IgD-negative memory B cell (primary cell): Measurements from ENCODE around the gene FANCD2. TPM values are rescaled to one million over a fixed set of nuclear protein-coding genes. Genes with fewer than 3 reads are reported as not detected.
"Not testable (repeated sequence)": the region's sequence is repeated elsewhere in the genome, so short reads cannot be mapped to it uniquely, and the experiment has no call there.

Experiments
- H3K27ac Mint-ChIP-seq, 3 donors: one replicate each; pipeline ENCODE4 v1.8.0; 2020 to 2022; ENCODE audit warnings: mild to moderate bottlenecking in 3 of 3, mixed read lengths in 3 of 3, moderate library complexity in 1 of 3
- H3K27me3 Mint-ChIP-seq: one replicate; pipeline ENCODE4 v1.8.0; 2021; ENCODE audit warnings: mixed read lengths
- H3K36me3 Mint-ChIP-seq: one replicate; pipeline ENCODE4 v1.8.0; 2020; ENCODE audit warnings: mild to moderate bottlenecking, mixed read lengths
- H3K4me1 Mint-ChIP-seq, 3 donors: one replicate each; pipeline ENCODE4 v1.8.0; 2020 to 2022; ENCODE audit warnings: mixed read lengths in 3 of 3, mild to moderate bottlenecking in 1 of 3
- H3K4me3 Mint-ChIP-seq, 4 donors: one replicate each; pipeline ENCODE4 v1.8.0; 2020 to 2022; ENCODE audit warnings: mild to moderate bottlenecking in 4 of 4, mixed read lengths in 4 of 4, moderate library complexity in 3 of 4
- H3K9me3 Mint-ChIP-seq, 3 donors: one replicate each; pipeline ENCODE4 v1.8.0; 2020 to 2021; ENCODE audit warnings: mixed read lengths in 3 of 3, mild to moderate bottlenecking in 1 of 3
- polyA plus RNA-seq: library from polyadenylated mRNA; unstranded; fragments of 300-500 nt; fragmentation: Illumina TruSeq; gene quantifications from one replicate; pipeline ENCODE4 v1.2.3, GENCODE V29; 2021

FANCD2 gene
- polyA plus RNA-seq, 1 donor from 2014 or later: 15.2 TPM

DNA sequence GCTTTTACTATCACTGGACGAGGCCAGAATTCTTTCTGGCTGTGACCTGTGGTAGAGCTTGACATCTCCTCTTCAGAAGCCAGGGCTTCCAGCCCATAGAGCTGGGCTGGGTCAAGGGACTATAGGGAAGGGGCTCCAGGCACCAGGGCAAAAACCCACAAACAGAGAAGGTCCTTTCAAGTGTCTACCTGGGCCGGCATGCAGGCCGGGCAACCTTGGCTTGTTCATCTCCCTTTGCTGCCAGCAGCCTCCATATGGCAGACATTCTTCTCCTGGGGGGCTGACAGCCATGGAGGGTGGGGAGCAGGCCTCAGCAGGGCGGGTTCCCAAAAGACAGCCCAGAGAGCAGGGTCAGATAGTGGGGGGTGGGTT lies 18.0 kb upstream of the FANCD2 start:
- H3K27me3 Mint-ChIP-seq, H3K36me3 Mint-ChIP-seq, H3K27ac Mint-ChIP-seq, H3K9me3 Mint-ChIP-seq: not testable (repeated sequence)
- Mint-ChIP-seq H3K4me1 (peaks cover 11 to 14% (median 12%) of the 10 kb centered on the region in 3 donors), H3K4me3 (peak overlapping the region in 2 of 4 donors; percentile 45 to 92)

- peak overlapping the region in 1 of 3 donors; percentile 69 for H3K27ac Mint-ChIP-seq
- H3K27me3 Mint-ChIP-seq: peaks cover 2% of the 10 kb centered on the region
- H3K36me3 Mint-ChIP-seq: no peaks in the 10 kb centered on the region
- peaks cover 11 to 14% (median 12%) of the 10 kb centered on the region in 3 donors for H3K4me1 Mint-ChIP-seq
- H3K9me3 Mint-ChIP-seq: no peaks in the 10 kb centered on the region
- peak overlapping the region; percentile 68 to 94 (median 88) for H3K4me3 Mint-ChIP-seq
Observed at GRCh38 chr3:10008588-10009344, 17.5 kb upstream of the FANCD2 start.

- Mint-ChIP-seq H3K36me3 (no peaks in the 10 kb centered on the region), H3K4me1 (peaks cover 11 to 14% (median 12%) of the 10 kb centered on the region in 3 donors), H3K4me3 (peak overlapping the region; percentile 63 to 92 (median 86)), H3K27me3 (peaks cover 2% of the 10 kb centered on the region), H3K27ac (peak overlapping the region in 1 of 3 donors; percentile 85), H3K9me3 (no peaks in the 10 kb centered on the region)
Observed at GRCh38 chr3:10010421-10010877, 15.8 kb upstream of the FANCD2 start.

DNA sequence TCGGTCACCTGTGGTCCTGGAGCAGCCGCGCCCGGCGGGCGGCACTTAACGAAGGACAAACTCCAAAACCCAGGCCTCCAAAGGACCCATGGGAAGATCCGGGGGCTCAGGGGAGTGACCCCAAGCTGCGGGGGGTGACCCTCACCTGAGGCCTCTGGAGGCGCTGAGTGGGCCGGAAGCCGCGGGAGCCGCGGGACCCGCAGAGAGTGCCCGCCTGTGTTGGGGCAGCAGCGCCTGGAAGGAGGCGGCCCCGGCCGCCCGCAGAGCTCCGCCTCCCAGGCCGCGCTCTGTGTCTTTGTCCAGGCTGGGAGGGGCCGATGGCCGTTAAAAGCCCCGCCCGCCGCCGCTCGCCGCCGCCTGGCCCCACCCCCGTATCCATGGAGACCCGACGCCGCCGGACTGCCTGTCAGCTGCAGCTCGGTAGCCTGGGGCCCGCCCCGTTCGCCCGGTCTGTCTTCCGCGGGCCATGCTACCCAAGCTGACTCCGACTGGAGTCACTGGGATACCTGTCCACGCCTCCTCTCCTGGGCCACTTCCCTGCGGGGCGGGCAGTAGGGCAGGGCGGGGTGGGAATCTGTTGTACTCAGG lies 15.3 kb upstream of the FANCD2 start:
- peaks cover 2% of the 10 kb centered on the region for H3K36me3 Mint-ChIP-seq
- H3K9me3 Mint-ChIP-seq: no peaks in the 10 kb centered on the region
- peak overlapping the region; percentile 63 to 92 (median 77) for H3K4me3 Mint-ChIP-seq
- no peak overlapping the region for H3K27ac Mint-ChIP-seq
- peaks cover 11 to 14% (median 12%) of the 10 kb centered on the region in 3 donors for H3K4me1 Mint-ChIP-seq
- H3K27me3 Mint-ChIP-seq: peaks cover 2% of the 10 kb centered on the region

- H3K4me1 Mint-ChIP-seq: peaks cover 11 to 14% (median 12%) of the 10 kb centered on the region in 3 donors
- H3K4me3 Mint-ChIP-seq: peak overlapping the region in 3 of 4 donors; percentile 36 to 76 (median 48)
- no peaks in the 10 kb centered on the region for H3K9me3 Mint-ChIP-seq
- H3K36me3 Mint-ChIP-seq: peaks cover 2% of the 10 kb centered on the region
- peaks cover 2% of the 10 kb centered on the region for H3K27me3 Mint-ChIP-seq
- H3K27ac Mint-ChIP-seq: no peak overlapping the region
Observed at GRCh38 chr3:10011631-10012030, 14.6 kb upstream of the FANCD2 start.

DNA sequence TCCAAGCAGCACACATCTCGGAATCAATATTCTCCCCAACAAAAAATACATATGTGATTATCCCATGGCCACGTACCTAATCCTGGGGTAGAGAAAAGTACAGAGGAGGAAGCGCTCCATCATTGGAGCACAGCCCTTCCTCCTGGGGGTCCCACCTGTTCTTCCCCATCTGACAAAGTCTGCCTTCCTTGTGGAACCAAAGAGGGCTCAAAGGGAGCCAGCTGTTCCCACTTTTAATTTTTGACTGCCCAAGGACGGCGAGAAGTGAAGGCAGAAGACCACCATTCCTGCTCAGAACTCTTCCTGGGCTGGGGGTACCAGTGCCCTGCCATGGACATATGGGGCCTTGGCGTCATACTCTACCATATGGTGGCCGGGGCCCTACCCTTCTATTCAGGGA lies 14.1 kb upstream of the FANCD2 start:
- Mint-ChIP-seq H3K36me3 (peaks cover 2% of the 10 kb centered on the region), H3K27me3 (peaks cover 2% of the 10 kb centered on the region), H3K4me1 (peaks cover 11 to 14% (median 12%) of the 10 kb centered on the region in 3 donors), H3K27ac (peak overlapping the region in 2 of 3 donors; percentile 19 to 47), H3K4me3 (peak overlapping the region; percentile 36 to 76 (median 57)), H3K9me3 (no peaks in the 10 kb centered on the region)

- Mint-ChIP-seq H3K27ac (no peak overlapping the region), H3K27me3 (no peaks in the 10 kb centered on the region), H3K9me3 (no peaks in the 10 kb centered on the region), H3K4me1 (peaks cover under 1 to 4% (median 1%) of the 10 kb centered on the region in 3 donors), H3K4me3 (no peak overlapping the region), H3K36me3 (peaks cover 2% of the 10 kb centered on the region)
Observed at GRCh38 chr3:10015461-10015904, 10.8 kb upstream of the FANCD2 start.

DNA sequence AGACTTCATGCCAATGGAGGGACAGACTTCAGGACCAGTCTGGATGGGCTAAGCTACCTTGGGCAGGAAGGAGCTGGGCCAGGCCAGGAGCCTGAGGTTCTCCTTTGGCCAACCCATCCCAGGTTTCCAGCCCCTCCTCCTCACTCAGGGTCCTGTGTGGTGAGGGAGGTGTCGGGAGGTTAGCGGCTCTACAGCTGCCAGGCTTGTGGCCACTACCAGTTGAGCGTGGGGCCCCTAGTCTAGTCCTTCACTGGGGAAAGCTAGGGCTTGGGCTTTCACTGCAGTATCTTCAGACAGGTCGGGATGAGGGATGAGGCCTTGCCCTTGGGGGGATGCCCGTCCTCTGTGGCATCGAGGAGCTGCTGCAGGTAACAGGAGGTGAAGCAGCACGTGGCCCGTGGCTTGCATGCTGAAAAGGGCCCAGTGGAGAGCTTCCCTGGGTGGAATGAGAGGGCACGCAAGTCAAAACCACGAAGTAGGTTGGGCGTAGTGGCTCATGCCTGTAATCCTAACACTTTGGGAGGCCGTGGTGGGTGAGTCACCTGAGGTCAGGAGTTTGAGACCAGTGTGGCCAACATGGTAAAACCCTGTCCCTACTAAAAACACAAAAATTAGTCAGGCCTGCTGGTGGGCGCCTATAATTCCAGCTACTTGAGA lies 8.5 kb upstream of the FANCD2 start:
- Mint-ChIP-seq H3K36me3 (peaks cover 2% of the 10 kb centered on the region), H3K4me3 (no peak overlapping the region), H3K27ac (no peak overlapping the region), H3K9me3 (no peaks in the 10 kb centered on the region), H3K27me3 (no peaks in the 10 kb centered on the region), H3K4me1 (peaks cover 0 to 2% (median 0%) of the 10 kb centered on the region in 3 donors)

DNA sequence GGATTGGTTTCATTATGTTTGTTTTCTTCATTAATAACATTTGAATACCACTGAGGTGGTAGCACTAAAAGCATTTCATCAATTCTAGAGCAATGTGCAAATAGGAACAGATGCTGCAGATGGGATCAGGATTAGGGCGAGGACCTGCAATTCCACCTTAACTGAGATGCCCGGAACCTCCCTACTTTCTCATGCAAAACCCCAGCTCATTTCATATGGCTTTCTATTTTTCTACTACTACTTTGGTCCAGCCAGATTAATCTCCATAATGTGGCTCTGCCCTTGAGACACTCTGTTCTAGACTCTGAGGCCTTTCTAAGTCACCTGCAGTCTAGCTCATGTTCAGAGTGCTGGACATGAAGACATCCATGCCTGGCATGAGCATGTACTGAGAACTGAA lies 7.4 kb upstream of the FANCD2 start:
- H3K36me3 Mint-ChIP-seq, H3K27ac Mint-ChIP-seq, H3K4me1 Mint-ChIP-seq, H3K27me3 Mint-ChIP-seq, H3K9me3 Mint-ChIP-seq: not testable (repeated sequence)
- peak overlapping the region in 1 of 4 donors; percentile 6 for H3K4me3 Mint-ChIP-seq

- peaks cover 2% of the 10 kb centered on the region for H3K36me3 Mint-ChIP-seq
- H3K4me3 Mint-ChIP-seq: peak overlapping the region in 2 of 4 donors; percentile 6 to 72
- no peaks in the 10 kb centered on the region for H3K27me3 Mint-ChIP-seq
- H3K27ac Mint-ChIP-seq: no peak overlapping the region
- no peaks in the 10 kb centered on the region for H3K9me3 Mint-ChIP-seq
- peaks cover 0 to 2% (median 0%) of the 10 kb centered on the region in 3 donors for H3K4me1 Mint-ChIP-seq
Observed at GRCh38 chr3:10019326-10019725, 6.9 kb upstream of the FANCD2 start.

GRCh38 chr3:10021856-10022775 lies 4.1 kb upstream of the FANCD2 start:
- H3K27me3 Mint-ChIP-seq: no peaks in the 10 kb centered on the region
- no peaks in the 10 kb centered on the region for H3K36me3 Mint-ChIP-seq
- H3K4me1 Mint-ChIP-seq: peaks cover 10 to 15% (median 13%) of the 10 kb centered on the region in 3 donors
- H3K27ac Mint-ChIP-seq: no peak overlapping the region
- H3K4me3 Mint-ChIP-seq: no peak overlapping the region
- no peaks in the 10 kb centered on the region for H3K9me3 Mint-ChIP-seq

GRCh38 chr3:10023587-10024310 lies 2.5 kb upstream of the FANCD2 start:
- Mint-ChIP-seq H3K4me3 (peak overlapping the region in 1 of 4 donors; percentile 38), H3K36me3 (no peaks in the 10 kb centered on the region), H3K27ac (peak overlapping the region in 1 of 3 donors; percentile 53), H3K9me3 (no peaks in the 10 kb centered on the region), H3K27me3 (no peaks in the 10 kb centered on the region), H3K4me1 (peaks cover 16 to 19% (median 18%) of the 10 kb centered on the region in 3 donors)

DNA sequence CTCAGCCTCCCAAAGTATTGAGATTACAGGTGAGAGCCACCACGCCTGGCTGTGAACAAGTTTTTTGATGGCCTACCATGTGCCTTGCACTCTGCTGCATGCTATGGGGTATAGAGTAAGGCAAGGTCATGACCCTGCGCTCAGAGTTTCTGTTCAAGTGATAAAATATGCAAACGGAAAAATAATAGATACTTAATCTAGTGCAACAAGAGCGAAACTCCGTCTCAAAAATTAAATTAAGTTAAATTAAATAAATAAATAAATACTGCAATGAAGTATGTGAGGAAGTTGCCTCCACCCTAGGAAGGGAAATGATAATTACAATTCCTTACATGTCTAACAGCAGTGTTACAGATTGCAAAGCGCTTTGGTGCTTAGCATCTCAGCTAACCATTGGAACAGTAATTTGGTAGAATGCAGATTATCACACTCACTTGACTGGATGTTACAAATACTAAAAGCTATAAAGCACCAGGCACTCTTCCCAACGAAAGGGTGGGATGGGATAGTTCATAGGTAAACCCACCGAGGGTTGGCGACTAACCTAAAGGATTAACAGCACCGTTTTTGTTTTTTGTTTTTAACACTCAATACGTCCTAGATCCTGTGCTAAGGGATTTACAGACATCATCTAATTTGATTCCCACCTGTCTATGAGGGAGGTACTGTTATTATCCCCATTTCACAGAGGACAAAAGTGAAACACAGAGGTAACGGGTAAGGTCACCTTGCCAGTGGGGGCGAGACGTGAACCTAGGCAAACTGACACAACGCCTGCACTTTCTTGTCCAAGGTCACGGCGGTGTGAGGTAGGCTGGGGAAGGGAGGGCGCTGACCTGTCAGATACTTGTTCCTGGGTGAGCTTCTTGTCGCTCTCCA lies 793 bp upstream of the FANCD2 start:
- H3K27ac Mint-ChIP-seq: peak overlapping the region; percentile 96 to 100 (median 99)
- H3K4me1 Mint-ChIP-seq: peaks cover 16 to 21% (median 19%) of the 10 kb centered on the region in 3 donors
- no peaks in the 10 kb centered on the region for H3K27me3 Mint-ChIP-seq
- H3K4me3 Mint-ChIP-seq: peak overlapping the region; percentile 94 to 99 (median 98)
- H3K36me3 Mint-ChIP-seq: no peaks in the 10 kb centered on the region
- H3K9me3 Mint-ChIP-seq: no peaks in the 10 kb centered on the region
